Heart right ventricle (tissue), 16 donors: Measurements from ENCODE around the gene ZC3H13. TPM values are rescaled to one million over a fixed set of nuclear protein-coding genes. Genes with fewer than 3 reads are reported as not detected.
A peak's percentile ranks its signal among the peaks of the same experiment; 100 is the strongest.

Experiments
- ATAC-seq, 8 donors: fragments of 200-7000 bp; cut with Tn5 transposase; one replicate each; pipeline ENCODE4 v1.9.1; 2020; ENCODE audit warnings: mild to moderate bottlenecking in 8 of 8, moderate library complexity in 8 of 8, moderate number of reproducible peaks in 1 of 8
- DNase-seq, 2 donors: peaks; one replicate each; pipeline ENCODE4 v3.0.0-alpha.2; 2020
- H3K27ac ChIP-seq, 10 donors: fragments of 200-600 bp; sonication (generic) in 2 of 10; one replicate each; pipeline versions ENCODE4 v1.5.0 to v1.8.0; 2020 to 2022; ENCODE audit warnings: mild to moderate bottlenecking in 3 of 10
- H3K27me3 ChIP-seq, 7 donors: fragments of 200-600 bp; one replicate each; pipeline ENCODE4 v1.8.0; 2021 to 2022; ENCODE audit warnings: mild to moderate bottlenecking in 2 of 7
- H3K36me3 ChIP-seq, 9 donors: fragments of 200-600 bp; sonication (generic) in 1 of 9; one replicate each; pipeline versions ENCODE4 v1.5.0 to v1.8.0; 2020 to 2022; ENCODE audit warnings: mild to moderate bottlenecking in 2 of 9
- H3K4me1 ChIP-seq, 9 donors: fragments of 200-600 bp; sonication (generic) in 1 of 9; one replicate each; pipeline versions ENCODE4 v1.5.0 to v1.8.0; 2020 to 2022; ENCODE audit warnings: mild to moderate bottlenecking in 4 of 9
- H3K4me3 ChIP-seq, 10 donors: fragments of 200-600 bp; sonication (generic) in 2 of 10; one replicate each; pipeline versions ENCODE4 v1.5.0 to v1.8.0; 2020 to 2022; ENCODE audit warnings: mild to moderate bottlenecking in 7 of 10, moderate library complexity in 2 of 10
- H3K9me3 ChIP-seq, 11 donors: fragments of 200-600 bp in 10 of 11; sonication (generic) in 2 of 11; one replicate each; pipeline versions ENCODE4 v1.5.0 to v1.8.0; 2013 to 2022; ENCODE audit warnings: mild to moderate bottlenecking in 2 of 11, control low read depth in 1 of 11, moderate library complexity in 1 of 11
- WGBS, 2 donors: extraction: QIAGEN DNeasy Blood & Tissue Kit; methylation state at CpG; one replicate each; pipeline ENCODE4 v1.1.7; 2013; ENCODE audit warnings: inconsistent platforms in 1 of 2; 5-methylcytosine and 5-hydroxymethylcytosine counted together
- intact Hi-C, 10 donors: fragments of 100-400 bp; cut with DNase I; formaldehyde crosslinking; loops; one replicate each; pipeline versions ENCODE4 v1.11.1 to v1.14.2; 2022
- long read RNA-seq, 3 donors: library from polyadenylated mRNA; unstranded; transcript quantifications; one replicate each; pipeline ENCODE4 v2.0.0, GENCODE V29; 2020 to 2021
- polyA plus RNA-seq, 2 donors: library from polyadenylated mRNA; stranded (reverse); fragments of 200-250 nt; gene quantifications; one replicate each; pipeline ENCODE4 v1.2.3, GENCODE V29; 2013
- total RNA-seq, 10 donors: library from RNA; stranded (reverse); fragmentation: NEBNext Ultra II Directional in 3 of 10; extraction: Animal tissue kit (Norgen Biotek cat#: 25700) in 3 of 10; gene quantifications; one replicate each; pipeline versions ENCODE4 v1.2.1 to v1.2.4, GENCODE V29; 2021 to 2023
- TF ChIP-seq, protein P1 (sequence below), 9 donors: fragments of 200-600 bp; sonication (generic) in 2 of 9; IDR thresholded peaks; one replicate each; pipeline versions ENCODE4 v1.5.0 to v1.8.0; 2021 to 2022; ENCODE audit warnings: antibody characterized with exemption in 9 of 9, mild to moderate bottlenecking in 5 of 9, moderate library complexity in 1 of 9
- donor health status: Arrhythmogenic right ventricular cardiomyopathy.
- donor health status: ischemic (EF 13 %, LVEDD 7.1; RV severe dilation, severe dysfunction).
- donor health status: healthy with polysubstance abuse.
- donor health status: DM: no; HTN: yes; CAD: no.
- donor health status: DM: no; HTN: no; CAD: no.
- donor health status: ischemic (EF 25% LVEDD 6.9; RV normal size, moderate dysfunction).
- donor health status: ischemic (EF 25% LVEDD 5.7; RV mildly dilated, moderate dysfunction).
- donor health status: healthy.
- donor health status: DM: yes; HTN: yes; CAD: no.
- donor health status: Ischemic cardiomyopathy.
- donor health status: ischemic (EF 35%, LVEDD 5.7; RV mildly dilated, moderate dysfunction).
- donor health status: nonischemic (EF 11% LVEDD 7.7; RV severe dilation, severe dysfunction).
- donor health status: DM: yes; HTN: yes; CAD: no.
- donor health status: PGD.
- donor health status: ischemic (EF 29% LVEDD 5.4; RV normal size, mild dysfunction).
- donor health status: nonischemic (EF 23%, LVEDD 6.1; RV moderate dilation, normal function).

ZC3H13 gene, protein sequence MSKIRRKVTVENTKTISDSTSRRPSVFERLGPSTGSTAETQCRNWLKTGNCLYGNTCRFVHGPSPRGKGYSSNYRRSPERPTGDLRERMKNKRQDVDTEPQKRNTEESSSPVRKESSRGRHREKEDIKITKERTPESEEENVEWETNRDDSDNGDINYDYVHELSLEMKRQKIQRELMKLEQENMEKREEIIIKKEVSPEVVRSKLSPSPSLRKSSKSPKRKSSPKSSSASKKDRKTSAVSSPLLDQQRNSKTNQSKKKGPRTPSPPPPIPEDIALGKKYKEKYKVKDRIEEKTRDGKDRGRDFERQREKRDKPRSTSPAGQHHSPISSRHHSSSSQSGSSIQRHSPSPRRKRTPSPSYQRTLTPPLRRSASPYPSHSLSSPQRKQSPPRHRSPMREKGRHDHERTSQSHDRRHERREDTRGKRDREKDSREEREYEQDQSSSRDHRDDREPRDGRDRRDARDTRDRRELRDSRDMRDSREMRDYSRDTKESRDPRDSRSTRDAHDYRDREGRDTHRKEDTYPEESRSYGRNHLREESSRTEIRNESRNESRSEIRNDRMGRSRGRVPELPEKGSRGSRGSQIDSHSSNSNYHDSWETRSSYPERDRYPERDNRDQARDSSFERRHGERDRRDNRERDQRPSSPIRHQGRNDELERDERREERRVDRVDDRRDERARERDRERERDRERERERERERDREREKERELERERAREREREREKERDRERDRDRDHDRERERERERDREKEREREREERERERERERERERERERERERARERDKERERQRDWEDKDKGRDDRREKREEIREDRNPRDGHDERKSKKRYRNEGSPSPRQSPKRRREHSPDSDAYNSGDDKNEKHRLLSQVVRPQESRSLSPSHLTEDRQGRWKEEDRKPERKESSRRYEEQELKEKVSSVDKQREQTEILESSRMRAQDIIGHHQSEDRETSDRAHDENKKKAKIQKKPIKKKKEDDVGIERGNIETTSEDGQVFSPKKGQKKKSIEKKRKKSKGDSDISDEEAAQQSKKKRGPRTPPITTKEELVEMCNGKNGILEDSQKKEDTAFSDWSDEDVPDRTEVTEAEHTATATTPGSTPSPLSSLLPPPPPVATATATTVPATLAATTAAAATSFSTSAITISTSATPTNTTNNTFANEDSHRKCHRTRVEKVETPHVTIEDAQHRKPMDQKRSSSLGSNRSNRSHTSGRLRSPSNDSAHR (N-terminal part only)
- total RNA-seq: 10 to 100 TPM; 33.1 to 50.1 (median 46.4) TPM
- 10 to 100 TPM in 1 of 2 donors, 1 to 10 TPM in 1; 6.7 to 23.1 TPM for polyA plus RNA-seq
- long read RNA-seq, donor 1, partial matches to known transcripts: 36 of 47 reads
- long read RNA-seq, donor 1, other reads (novel, unspliced or antisense): 11 of 47 reads
- long read RNA-seq, donor 2, partial matches to known transcripts: 39 of 55 reads
- long read RNA-seq, donor 2, other reads (novel, unspliced or antisense): 16 of 55 reads
- long read RNA-seq, donor 3, partial matches to known transcripts: 27 of 40 reads
- long read RNA-seq, donor 3, other reads (novel, unspliced or antisense): 13 of 40 reads

DNA sequence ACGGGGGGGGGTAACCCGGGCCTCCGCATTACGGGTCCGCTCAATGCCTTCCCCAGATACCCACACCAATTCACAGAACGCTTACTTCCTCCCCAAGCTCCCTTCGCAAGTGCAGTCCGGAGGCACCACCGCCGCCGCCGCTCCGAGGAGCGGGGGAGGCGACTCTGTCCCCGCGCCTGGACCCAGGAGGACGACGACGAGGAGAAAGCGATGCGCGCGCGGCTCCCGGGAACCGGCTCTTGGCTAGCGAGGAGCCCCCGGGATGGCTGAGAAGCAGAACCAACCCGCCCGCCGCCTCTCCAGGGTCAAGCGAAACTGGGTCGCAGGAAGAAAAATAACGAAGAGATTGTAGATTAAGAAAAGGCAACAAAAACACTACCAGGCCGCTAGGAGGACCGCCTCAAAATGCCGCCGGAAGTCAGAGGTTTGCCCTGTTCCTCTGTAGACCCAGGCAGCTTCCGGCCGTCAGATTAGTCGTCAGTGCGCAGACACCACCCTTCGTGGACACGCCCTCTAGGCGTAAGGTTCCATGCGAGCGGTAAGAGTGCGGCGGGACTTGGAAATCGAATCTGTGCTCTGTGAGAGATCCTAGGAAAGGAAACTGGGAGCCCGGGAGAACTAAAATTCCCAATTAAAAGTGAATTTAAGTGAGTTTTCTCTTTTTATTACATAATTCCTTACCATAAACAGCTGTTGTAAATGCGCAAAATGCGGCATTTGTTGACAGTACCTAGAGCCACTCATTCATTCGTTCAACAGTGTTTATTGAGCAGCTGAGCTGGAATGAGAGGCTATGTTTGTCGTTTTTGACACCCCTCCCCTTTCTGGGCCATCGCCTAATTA, at the start of gene ZC3H13:
Gene ZC3H13, minus strand, starts transcription at position 428 of the 843 bp plus-strand sequence. CDS start 7,239 bp downstream, outside the sequence.
- intact Hi-C loops: no loop called here
- peak; percentile 87 to 95 for DNase-seq
- TF ChIP-seq, protein P1, sequence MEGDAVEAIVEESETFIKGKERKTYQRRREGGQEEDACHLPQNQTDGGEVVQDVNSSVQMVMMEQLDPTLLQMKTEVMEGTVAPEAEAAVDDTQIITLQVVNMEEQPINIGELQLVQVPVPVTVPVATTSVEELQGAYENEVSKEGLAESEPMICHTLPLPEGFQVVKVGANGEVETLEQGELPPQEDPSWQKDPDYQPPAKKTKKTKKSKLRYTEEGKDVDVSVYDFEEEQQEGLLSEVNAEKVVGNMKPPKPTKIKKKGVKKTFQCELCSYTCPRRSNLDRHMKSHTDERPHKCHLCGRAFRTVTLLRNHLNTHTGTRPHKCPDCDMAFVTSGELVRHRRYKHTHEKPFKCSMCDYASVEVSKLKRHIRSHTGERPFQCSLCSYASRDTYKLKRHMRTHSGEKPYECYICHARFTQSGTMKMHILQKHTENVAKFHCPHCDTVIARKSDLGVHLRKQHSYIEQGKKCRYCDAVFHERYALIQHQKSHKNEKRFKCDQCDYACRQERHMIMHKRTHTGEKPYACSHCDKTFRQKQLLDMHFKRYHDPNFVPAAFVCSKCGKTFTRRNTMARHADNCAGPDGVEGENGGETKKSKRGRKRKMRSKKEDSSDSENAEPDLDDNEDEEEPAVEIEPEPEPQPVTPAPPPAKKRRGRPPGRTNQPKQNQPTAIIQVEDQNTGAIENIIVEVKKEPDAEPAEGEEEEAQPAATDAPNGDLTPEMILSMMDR (IDR thresholded peaks at IDR 0.05): peak; percentile 10 to 57 (median 46)
- H3K4me3 ChIP-seq: peak within 1 kb of the TSS; percentile 70 to 97 (median 85)
- no peaks in the 10 kb centered on the region for H3K36me3 ChIP-seq
- peaks cover 0 to 34% (median 32%) of the 10 kb centered on the region in 9 donors for H3K4me1 ChIP-seq
- no peaks in the 10 kb centered on the region for H3K9me3 ChIP-seq
- 0% methylated on average over 57 of the region's 57 CpGs for WGBS, 2 donors
- ATAC-seq: peak; percentile 100
- peak within 1 kb of the TSS; percentile 77 to 98 (median 93) for H3K27ac ChIP-seq
- peaks cover 0 to 9% (median 0%) of the 10 kb centered on the region in 7 donors for H3K27me3 ChIP-seq

DNA sequence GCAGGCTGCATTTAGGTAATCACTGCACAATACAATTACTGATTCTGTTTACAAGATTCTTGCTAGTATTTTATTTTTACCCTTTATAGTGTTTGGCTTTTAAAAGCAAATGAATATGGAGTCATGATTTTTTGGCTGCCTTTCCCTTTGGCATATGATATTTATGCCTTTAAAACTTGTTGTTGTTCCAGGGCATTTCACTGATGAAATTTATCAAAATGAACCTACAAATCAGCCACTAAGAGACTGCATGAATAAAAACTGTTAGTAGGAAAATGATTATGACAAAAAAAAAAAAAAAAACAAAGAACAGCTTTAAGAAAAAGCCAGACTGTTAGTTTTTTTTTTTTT, 49.7 kb upstream of the ZC3H13 start:
- Histone ChIP-seq H3K36me3 (no peaks in the 10 kb centered on the region), H3K27ac (no peak overlapping the region), H3K4me3 (no peak overlapping the region), H3K27me3 (no peaks in the 10 kb centered on the region), H3K4me1 (peaks cover 0 to 23% (median 0%) of the 10 kb centered on the region in 9 donors), H3K9me3 (no peaks in the 10 kb centered on the region)
- DNase-seq (no peak), ATAC-seq (no peak)
- intact Hi-C loops: no loop called here
- TF ChIP-seq, protein P1 (IDR thresholded peaks at IDR 0.05): no peak

DNA sequence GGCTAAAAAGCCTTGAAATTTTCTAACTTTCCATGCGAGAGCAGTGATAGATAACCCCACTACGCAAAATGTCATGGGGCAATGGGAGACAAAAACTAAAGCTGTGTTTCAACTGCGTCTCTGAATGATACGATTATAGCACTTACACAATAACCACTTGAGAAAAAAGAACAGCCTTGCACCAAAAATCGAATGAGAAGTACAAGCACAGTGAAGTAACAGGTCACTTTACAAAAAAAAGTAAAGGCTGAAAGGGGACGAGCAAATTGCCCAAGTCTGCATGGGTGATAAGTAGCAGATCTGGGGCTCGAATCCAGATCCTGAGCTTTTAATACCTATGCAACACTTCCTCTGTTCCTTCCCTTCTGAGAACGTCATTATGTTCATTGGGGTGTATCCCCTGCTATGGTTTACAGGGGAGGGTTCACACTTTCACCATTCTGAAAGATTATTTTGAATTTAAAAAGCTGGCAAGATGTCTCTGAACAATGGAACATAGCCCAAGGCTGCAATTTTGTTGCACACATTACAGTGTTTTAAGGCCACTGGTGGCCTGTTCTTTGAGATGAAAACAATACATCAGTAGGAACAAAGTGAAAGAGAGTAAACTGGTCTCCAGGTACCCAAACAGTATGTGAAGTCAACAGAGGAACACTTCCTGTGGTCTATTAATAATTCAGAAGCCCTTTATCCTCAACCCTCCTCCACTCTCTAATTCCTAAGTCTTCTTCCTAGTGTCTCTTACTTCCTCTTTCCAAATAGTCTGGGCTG, 49.1 kb upstream of the ZC3H13 start:
- TF ChIP-seq, protein P1 (IDR thresholded peaks at IDR 0.05): no peak
- intact Hi-C loops: no loop called here

More for the DNA sequence above, 49.1 kb upstream of the ZC3H13 start:
- Histone ChIP-seq H3K27me3 (no peaks in the 10 kb centered on the region), H3K4me1 (peaks cover 0 to 23% (median 0%) of the 10 kb centered on the region in 9 donors), H3K36me3 (no peaks in the 10 kb centered on the region), H3K9me3 (no peaks in the 10 kb centered on the region), H3K4me3 (no peak overlapping the region), H3K27ac (no peak overlapping the region)
- DNase-seq (no peak), ATAC-seq (no peak)
- WGBS, 2 donors: 68% methylated on average over 8 of the region's 8 CpGs
